Measurements from ENCODE around the gene CGNL1.
A peak's percentile ranks its signal among the peaks of the same experiment; 100 is the strongest.

Gene CGNL1

DNA sequence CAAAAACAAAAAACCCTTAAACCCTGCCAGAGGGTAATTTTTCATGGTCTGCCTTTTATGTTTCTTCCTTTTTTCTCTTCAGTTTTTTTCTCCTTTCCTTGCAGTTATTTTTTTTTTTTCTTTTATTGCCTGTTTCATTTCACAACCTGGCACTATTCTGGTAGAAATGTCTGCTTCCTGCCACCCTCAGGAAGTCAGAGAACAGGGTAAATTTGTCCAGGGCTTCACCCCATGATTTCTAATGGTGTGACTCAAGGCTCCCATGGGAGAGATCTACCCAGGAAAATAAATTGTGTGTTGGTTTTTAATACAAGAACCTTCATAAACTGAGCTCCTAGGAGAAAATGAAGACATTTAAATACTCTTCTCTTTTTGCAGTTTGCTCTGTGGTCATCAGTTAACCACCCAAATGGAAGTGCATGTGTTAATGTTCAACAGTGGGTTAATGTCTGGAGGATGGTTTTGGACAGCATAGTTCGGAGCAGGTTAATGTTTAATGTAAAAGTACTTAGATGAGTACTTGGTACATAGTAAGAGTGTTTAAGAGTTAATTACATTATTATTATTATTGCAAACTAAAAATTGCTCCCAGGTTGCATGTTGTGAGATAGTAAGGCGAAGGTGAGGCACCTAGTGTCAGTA is 45.9 kb downstream of the CGNL1 start:
- no peak for DNase-seq (ENCODE audit: low read depth, low spot score)

DNA sequence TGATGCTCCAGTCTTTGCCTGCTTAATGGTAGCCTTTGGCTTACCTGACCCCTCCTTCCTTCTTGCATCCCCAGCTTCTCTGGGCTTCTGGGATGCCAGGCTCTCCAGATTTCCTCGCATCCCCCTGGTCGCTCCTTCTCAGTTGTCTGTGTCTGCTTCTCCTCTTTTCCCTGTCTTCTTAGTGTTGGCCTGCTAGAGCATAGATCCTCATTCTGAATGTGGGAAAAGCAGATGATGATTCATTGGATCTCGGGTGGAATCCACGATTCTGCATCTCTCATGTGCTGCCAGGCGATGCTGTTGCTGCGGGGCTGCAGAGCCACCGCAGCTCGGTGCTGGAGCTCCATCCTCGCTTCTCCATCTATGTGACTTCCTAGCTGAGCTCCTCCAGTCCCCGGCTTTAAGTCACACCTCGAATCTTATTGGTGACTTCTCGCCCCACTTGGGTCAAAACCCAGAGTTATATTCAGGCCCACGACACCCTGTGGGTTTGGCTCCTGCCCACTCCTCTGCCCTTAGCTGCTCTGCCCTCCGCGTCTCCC is 47.4 kb downstream of the CGNL1 start:
- no peak for DNase-seq (ENCODE audit: low read depth, low spot score)

DNA sequence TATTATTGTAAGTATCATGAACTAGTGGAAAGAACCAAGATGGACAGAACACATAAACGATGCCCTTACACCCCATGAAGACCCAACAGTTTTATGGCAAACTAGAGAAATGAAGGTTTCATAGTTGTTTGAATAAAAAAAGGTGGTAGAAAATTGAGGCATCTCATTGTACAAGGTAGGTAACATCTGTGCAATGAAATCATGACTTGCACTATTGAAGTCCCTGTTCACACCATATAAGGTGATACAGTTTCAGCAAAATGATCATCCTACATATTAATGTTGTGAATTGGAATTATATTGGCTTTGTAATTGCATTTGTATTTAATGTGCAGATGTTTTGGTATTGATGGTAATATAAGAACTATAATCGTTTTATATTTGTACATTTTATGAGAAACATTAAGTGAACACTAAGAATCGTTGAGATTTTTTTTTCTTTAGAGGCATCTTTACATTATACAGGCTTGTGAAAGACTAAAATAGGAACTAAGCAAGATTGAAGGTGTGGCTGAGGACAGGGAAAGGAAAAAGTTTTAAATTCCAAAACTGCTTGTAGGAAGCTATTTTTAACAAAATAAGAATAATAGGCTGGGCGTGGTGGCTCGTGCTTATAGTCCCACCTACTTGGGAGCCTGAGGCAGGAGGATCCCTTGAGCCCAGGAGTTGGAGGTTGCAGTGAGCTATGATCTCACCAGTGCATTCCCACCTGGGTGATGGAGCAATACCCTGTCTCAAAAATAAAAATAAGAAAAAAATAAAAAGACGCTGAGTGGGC is 48.5 kb downstream of the CGNL1 start:
- DNase-seq (ENCODE audit: low read depth, low spot score), result no peak

DNA sequence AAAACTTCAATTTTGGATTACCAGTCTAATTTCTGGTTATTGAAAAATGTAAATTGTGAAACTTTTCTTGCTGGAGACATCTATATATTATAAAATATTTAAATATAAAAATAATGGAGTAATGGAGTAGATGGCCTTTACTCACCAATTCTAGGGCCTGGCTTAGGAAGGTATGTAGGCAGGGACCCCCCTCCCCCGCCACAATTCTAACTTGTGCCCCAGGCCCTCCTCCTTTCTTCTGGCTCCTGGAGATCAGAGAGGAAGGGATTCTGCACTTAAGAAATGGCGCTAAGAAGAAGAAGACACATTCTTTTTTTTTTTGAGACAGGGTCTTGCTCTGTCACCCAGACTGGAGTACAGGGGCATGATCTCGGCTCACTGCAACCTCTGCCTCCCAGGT is 49.5 kb downstream of the CGNL1 start:
- peak; percentile 67 for DNase-seq (ENCODE audit: low read depth, low spot score)

DNA sequence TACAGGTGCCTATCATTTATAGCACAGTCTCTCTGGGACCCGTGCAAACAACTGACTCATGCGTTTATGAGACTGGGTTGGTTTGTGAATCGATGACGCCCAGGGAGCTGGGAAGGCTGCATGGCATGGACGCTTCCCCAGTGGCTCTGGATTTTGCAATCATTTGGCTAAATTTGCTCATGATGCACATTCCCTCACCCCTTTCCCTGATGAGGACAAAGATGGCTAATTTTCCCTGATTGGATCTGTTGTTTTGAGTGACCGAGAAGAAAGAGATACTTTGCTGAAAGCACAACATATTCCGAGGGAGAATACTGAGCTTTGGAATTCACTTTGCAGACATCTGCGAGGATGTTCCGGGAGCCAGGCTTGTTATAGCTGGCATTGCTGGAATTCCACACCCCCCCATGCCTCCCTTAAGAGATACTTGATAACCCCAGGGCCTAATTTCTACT is 51.1 kb downstream of the CGNL1 start:
- peak; percentile 82 for DNase-seq (ENCODE audit: low read depth, low spot score)

DNA sequence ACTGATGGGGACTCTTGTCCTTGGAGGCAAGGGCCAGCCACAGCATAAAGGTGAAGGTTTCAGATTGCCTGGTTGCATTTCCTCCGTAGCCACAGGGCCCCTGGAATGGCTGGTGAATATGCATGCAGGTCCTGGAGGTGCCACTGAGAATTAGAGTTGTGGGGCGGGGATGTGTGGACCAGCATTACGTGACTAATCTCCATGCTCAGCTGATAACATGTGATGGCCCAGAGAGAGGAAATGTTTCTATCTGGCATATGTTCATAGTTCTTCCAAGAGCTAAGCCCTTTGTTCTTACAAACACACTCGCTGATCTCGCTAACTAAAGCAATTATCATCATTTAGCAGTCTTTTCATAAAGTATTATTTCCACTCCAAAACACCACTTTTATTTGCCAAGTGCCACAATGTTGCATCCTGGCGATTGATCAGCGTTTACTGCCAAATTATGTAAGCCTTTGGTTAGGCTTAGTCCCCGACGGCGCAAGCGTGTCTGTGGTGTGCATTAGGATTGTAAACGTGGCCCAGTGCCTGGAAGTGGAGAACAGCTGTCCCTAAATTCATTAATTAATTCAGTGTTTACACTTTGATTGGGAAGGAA is 55.9 kb downstream of the CGNL1 start:
- DNase-seq (ENCODE audit: low read depth, low spot score), result peak; percentile 53

DNA sequence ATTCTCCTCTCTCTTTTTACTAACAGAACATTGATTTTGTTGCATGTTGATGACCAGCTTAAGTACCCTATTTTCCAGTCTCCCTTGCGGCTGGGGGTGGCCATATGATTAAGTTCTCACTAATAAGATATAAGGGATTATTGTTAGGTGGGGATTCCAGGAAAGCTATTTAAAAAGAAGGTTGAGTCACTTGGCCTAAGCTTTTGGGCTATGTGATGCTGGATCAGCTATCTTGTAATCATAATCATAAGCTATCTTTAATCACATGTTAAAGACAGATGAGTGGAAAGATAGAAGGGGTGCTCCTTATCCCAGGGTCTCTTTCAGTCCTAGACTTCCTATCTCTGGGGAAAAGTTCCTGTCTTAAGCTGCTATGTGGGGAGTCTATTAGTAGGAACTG is 59.9 kb downstream of the CGNL1 start:
- no peak for DNase-seq (ENCODE audit: low read depth, low spot score)

DNA sequence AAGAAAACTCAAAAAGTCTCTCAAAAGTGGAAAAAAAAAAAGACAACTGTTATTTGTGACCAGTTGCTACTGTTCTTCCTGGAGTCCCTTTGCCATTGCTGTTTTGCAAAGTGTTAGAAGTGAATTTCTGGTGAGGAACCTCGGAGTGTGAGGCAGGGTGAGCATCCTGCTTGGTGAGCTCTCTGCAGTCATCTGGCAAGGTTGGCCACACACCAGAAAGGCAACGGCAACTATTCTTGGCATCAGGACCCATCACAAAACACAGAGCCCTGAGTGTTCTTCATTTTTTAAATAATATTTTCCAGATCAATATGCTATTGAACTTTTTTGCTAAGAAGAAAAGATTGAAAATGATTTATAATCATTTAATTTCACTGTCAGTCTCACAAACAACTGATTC is 60.7 kb downstream of the CGNL1 start:
- no peak for DNase-seq (ENCODE audit: low read depth, low spot score)

DNA sequence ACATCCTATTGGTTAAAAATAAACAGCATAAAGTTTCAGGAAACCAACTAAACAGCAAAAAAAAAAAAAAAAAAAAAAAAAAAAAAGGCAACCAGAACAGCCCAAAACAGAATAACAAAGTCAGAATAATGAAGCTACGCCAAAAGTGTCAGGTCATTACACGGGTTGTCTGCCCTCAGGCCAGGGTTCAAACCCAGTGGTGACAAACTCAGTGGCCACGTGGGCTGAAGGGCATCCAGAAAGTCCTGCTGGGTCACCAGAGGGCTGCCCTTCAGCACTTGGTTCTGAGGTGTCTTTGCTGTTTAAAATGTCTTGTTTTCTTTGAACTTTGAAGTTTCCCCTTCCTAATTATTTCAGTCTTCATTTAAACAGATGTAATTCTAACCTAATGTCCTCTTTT is 61.3 kb downstream of the CGNL1 start:
- no peak for DNase-seq (ENCODE audit: low read depth, low spot score)

DNA sequence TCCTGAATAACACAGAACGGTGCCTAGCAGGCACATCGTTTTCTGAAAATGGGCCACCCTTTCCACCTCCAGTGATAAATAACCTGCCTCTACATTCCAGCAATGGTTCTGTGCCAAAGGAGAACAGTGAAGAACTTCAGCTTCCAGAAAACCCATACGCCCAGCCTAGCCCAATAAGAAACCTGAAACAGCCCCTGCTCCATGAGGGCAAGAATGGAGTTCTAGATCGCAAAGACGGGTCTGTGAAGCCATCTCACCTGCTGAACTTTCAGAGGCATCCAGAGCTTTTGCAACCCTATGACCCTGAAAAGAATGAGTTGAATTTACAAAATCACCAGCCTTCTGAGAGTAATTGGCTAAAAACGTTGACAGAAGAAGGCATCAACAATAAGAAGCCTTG is 61.9 kb downstream of the CGNL1 start:
- DNase-seq (ENCODE audit: low read depth, low spot score), result no peak

DNA sequence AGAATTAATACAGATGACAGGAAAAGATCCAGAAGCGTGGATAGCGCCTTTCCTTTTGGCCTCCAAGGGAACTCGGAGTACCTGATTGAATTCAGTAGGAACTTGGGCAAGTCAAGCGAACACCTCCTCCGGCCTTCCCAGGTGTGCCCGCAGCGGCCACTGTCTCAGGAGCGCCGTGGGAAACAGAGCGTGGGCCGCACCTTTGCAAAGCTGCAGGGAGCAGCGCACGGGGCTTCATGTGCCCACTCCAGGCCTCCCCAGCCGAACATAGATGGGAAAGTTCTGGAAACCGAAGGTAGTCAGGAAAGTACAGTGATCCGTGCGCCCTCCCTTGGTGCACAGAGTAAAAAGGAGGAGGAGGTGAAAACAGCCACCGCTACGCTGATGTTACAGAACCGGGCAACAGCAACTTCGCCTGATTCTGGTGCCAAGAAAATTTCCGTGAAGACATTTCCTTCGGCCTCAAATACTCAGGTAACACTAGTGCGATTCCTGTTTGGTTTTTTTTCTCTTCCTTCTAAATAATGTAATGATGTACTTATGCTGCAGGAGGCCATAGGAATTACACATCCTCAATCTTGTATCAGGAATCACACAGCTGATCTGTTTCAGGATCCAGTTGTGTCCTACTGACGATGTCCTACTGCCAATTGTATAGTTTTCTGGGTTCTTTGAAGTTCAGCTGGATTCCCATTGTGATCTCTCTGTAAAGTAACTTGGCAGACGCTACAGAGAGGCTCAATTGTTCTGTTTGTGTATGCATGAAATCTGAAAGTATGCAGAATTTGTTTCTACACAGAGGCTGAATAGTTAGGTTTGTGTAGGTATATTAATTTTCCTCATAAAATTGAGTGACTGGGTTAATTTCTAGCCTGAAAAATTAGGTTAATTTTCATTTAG is 63.1 kb downstream of the CGNL1 start:
- DNase-seq (ENCODE audit: low read depth, low spot score), result no peak

DNA sequence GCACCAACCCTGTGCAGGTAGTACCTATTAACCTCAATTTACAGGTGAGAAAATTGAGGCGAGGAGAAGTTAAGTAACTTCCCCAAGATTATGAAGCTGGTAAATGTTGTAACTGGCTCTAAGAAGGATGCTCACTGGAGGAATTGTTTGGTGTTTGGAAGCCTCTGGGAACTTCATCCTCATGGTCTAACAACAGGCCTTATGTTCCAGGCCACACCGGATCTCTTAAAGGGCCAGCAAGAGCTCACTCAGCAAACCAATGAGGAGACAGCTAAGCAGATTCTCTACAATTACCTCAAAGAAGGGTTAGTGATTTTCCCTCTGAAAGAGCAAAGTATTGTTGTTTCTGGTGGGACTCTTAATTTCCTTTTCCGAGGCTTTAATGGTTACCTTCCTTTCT is 63.9 kb downstream of the CGNL1 start:
- DNase-seq (ENCODE audit: low read depth, low spot score), result no peak

DNA sequence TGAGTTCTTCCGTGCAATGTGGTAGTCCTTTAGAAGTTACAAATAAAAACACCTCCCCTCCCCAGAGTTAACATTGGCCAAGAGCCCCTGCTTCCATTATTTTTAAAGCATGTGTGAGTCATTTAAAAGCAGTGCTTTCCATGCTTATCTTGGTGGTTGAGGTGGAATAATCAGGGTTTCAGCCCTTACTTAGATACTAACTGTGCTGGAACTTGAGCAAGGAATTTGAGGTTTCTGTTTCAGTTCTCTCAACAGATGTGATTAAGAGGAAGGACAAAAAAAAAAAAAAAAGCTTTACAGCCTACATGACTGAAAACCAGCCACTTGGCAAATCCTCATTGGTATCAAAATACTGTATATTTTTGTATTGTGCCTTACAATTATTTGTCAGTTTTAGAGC is 64.5 kb downstream of the CGNL1 start:
- DNase-seq (ENCODE audit: low read depth, low spot score), result no peak

DNA sequence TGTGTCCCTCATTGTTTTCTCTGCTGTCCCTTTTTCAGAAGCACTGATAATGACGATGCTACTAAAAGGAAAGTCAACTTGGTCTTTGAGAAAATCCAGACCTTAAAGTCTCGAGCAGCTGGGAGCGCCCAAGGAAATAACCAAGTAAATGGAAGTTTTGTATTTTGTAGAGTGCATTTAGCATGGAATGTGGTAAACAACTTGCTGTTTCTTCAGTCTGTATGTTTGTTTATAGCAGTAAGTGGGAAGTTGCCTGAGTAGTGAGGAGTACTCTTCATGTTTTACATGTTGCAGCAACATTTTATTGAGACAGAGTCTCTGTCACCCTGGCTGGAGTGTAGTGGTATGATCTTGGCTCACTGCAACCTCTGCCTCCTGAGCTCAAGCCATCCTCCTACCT is 66.0 kb downstream of the CGNL1 start:
- no peak for DNase-seq (ENCODE audit: low read depth, low spot score)

DNA sequence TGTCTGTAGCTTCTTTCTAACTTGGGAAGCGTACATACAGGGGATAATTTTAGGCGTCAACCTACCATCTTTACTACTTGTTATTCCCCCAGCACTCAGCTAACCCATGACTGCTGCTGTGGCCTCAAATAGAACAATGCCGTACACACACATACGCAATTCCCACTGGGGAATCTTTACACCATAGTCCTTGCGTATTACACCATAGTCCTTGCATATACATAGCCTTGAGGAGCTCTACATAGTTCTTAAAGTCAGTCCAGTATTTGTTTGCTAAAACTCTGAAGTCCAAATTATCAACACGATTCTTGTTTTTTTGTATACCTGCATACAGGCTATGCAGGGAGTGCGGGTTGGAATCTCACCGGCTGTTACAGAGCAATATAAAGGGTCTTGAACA is 67.2 kb downstream of the CGNL1 start:
- DNase-seq (ENCODE audit: low read depth, low spot score), result no peak

DNA sequence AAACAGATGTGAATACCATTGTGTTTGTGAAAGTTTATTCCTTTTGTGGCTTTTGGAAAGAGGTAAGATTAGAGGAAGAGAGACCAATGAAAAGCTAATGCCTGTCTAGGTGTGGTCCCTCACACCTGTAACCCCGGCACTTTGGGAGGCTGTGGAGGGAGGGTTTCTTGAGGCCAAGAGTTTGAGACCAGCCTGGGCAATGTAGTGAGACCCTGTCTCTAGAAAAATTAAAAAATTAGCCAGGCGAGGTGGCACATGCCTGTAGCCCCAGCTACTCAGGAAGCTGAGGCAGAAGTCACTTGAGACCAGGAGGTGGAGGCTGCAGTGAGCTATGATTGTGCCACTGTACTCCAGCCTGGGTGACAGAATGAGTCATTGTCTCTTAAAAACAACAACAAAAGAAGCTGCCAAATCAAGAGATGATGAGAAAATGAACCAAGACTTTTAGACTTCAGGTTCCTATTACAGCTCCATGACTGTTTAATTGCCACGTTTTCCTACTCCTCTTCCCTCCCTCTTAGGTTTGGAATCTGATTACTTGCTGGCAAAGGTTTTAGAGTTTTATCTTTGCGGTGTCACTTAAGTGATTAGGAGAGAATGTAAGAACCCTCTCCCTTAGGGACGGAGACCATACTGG is 68.7 kb downstream of the CGNL1 start:
- DNase-seq (ENCODE audit: low read depth, low spot score), result no peak

DNA sequence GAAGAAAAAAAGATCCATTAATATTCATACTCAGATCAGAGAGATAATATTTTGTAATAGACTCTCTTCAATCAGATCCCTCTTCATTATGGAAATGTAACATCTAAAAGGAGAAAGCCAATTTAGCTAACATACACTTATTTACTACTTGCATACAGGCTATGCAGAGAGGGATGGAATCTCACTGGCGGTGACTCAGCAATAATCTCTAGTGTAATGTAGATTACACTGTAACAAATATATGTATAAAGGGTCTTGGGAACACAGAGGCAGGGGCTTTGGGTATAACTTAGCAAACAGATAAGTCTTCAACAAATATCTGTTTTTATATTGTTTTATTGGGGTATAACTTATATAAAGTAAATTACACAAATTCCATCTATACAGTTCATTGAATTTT is 69.6 kb downstream of the CGNL1 start:
- DNase-seq (ENCODE audit: low read depth, low spot score), result no peak

DNA sequence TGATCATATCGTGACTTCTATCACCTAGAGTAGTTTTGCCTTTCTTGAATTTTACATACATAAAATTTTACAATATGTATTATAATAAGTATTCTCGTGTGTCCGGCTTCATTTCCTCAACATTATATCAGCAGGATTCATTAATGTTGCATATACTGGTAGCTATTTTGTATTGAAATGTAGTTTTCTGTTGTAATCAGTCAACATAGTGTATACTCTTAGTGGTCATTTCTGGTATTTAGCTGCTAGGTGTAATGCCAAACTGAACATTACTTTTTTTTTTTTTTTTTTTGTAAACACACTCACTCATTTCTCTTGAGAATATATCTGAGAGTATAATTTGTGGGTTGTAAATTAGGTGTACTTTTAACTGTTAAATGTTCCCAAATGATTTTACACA is 70.1 kb downstream of the CGNL1 start:
- DNase-seq (ENCODE audit: low read depth, low spot score), result no peak

DNA sequence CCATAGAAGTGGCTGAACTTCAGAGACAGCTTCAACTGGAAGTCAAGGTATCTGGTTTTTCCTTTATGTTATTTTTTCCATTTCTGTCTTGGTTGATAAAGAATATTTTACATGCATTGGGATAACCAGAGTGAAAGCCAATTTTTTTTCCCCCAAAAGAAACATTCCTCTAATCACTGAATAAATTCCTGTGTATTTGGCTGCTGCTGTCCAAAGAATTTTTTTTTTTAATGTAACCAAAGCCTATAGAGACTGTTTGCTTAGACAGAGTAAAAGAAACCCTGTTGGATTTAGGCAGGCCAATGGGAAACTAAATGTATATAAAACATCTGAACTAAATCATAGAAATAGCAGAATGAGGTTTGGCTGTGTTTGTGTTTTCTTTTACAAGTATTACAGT is 75.2 kb downstream of the CGNL1 start:
- no peak for DNase-seq (ENCODE audit: low read depth, low spot score)

DNA sequence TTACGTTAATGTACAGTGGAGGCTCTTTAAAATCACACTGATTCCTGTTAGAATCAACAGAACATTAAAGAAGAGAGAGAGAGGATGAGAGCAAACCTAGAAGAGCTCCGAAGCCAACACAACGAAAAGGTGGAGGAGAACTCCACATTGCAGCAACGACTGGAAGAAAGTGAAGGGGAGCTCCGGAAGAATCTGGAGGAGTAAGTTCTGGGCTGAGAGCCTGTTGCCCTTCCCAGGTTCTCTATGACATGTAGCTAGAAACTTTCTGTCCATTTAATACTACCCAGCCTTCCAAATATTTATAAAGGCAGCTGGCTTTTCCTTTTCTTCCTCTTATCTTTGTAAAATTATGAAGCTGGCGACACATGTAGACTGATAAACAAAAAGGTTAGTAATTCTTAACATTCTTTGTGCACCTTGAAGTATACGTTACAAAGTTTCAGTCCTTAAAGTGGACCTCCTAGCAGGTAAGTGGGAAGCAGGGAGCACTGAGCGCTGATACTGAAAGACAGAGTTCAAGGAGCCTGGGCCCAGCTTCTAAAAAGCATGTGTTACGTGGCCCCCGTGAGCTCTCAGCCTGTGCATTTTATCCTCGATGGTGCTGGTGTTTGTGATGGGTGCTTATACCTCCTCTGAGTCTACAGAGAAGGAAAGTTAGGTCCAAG is 75.9 kb downstream of the CGNL1 start:
- no peak for DNase-seq (ENCODE audit: low read depth, low spot score)

DNA sequence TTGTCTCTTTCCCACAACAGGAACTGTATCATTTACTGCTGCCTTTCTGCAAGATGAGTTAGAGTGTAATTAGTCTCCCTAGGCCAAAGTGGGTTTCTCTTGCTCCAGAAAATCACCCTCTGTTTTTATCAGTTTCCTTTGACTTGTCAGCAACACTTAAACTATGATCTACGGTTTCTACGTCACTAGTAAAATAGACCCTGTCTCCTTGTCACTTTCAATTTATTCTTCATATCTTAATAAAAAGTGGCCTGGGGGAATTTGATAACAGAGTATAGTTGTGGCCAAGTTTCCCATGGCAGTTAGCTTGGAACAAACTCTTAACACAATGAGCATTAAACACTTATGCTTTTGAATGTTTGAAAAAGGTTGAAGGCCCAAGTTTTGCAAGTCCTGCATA is 79.6 kb downstream of the CGNL1 start:
- no peak for DNase-seq (ENCODE audit: low read depth, low spot score)

All from ELF-1 (cell line).